HG02981 (cell line): ENCODE measurements around the gene TYRP1.
"Not testable (repeated sequence)": the region's sequence is repeated elsewhere in the genome, so short reads cannot be mapped to it uniquely, and the experiment has no call there.

ENCODE experiments used
- ATAC-seq: cut with Tn5 transposase; IDR thresholded peaks from one replicate; pipeline ENCODE4 v1.9.1; 2021; ENCODE audit warnings: mild to moderate bottlenecking, moderate library complexity; ENCODE audit not compliant: unreplicated experiment

TYRP1 gene

GRCh38 chr9:12693141-12693540 is at the start of gene TYRP1:
Gene TYRP1, plus strand, starts transcription at chr9:12693385. Its CDS starts 612 bp downstream, at chr9:12693997.
- no peak for ATAC-seq

DNA sequence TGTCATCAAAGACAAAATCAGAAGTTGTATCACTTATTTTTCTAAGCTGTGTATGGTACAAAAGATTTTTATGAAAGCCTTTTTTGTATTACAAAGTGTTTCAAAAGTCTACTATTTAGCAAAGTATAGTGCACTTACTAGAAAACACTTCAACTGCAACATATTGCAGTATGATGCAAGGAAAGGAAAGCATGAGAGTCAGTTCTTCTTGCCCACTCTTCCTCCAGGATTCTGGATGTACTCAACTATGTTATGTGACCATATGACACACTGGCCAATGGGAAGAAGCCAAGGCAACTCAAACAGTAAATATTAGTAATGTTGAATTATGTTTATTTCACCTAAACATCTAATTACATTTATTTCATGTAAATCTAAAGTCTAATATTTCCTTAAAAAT is 49.5 kb upstream of the TYRP1 start:
- ATAC-seq: no peak

DNA sequence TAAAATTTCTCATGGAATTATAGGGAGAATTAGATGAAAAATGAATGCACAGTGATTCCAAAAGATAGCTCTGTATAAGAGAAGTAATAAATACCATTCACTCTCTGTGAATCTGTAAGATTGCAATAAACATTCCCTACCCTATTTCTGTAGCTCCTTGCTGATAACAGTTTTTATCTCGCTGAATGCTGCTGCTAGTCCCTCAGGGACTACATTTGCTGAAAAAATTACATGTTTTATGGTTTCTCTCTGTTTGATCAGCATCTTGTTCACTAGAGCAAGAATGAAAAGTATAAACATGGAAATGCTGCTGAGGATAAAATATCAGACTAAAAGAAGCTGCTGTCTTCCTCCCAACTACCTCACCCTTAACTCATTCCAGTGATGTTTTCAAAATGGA is 44.3 kb upstream of the TYRP1 start:
- ATAC-seq: no peak

- ATAC-seq: no peak
Observed at GRCh38 chr9:12651125-12651524, 42.1 kb upstream of the TYRP1 start.

DNA sequence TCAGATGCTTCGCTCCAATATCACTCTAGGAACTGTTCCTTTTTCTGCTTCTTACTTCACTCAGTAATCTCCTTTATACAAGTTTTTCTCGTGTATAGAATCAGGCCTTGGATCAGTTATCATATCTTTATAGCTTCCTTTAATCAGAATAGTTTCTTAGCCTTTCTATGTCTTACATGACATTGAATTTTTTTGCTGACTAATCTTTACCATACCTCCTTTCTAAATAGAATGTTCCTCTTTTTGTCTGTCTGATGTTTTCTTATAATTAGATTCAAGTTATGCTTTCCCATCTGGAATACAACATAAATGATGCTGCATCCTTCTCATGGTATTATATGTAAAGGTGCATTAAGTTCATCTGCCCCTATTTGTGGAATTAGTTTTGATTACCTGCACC is 40.2 kb upstream of the TYRP1 start:
- no peak for ATAC-seq

- ATAC-seq: no peak
Observed at GRCh38 chr9:12656803-12657202, 36.4 kb upstream of the TYRP1 start.

GRCh38 chr9:12657233-12657632 is 36.0 kb upstream of the TYRP1 start:
- no peak for ATAC-seq

DNA sequence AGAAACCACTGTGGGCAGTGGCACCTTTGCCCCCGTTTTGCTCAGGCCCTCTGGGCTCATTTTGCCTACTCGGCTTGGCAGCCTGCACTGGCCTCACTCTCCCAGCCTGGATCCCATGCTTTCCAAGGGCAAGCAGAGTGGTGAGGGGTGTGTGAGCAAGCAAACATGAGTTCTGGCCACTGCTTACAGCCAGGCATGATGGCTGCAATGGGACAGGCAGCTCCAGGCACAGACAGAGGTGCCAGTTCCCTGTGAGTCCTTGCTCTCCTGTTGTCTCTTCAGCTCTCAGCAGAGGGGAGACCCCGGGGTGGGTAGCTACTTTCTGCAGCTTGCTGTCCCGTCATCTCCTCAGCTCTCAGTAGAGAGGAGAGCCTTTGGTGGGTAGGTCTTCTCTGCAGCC is 35.2 kb upstream of the TYRP1 start:
- no peak for ATAC-seq

DNA sequence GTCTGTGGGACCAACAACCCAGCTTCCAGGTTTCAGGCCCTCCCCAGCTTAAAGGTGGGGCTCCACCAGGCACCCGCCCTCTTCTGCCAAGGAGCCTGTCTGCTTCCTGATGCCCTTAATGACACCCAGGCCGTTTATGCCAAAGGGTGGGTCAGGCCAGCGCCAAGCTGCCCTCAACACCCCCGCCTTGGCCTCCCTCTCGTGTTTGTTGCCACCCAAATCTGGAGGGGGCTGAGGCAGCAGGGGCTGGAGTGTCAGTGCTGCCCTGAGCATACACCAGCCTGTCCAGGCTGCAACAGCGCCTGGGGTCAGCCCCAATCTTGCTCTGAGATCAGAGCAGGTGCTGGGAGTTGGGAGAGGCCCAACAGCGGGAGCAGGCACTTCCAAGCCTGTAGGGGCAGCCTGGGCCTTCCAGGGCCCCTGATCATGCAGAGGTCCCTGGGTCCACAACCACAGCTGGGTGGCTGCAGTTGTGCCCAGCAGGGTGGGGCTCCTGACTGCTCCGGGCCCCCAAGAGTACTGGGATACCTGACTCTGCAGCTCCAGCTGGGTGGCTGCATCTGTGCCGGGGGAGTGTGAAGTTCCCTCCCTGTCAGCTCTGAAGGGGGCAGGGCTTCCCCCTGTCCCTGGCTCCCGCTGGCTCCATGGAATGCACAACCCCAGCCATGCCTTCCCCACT is 34.5 kb upstream of the TYRP1 start:
- ATAC-seq: no peak

- no peak for ATAC-seq
Observed at GRCh38 chr9:12659220-12659619, 34.0 kb upstream of the TYRP1 start.

GRCh38 chr9:12666813-12667212 is 26.4 kb upstream of the TYRP1 start:
- ATAC-seq: no peak

DNA sequence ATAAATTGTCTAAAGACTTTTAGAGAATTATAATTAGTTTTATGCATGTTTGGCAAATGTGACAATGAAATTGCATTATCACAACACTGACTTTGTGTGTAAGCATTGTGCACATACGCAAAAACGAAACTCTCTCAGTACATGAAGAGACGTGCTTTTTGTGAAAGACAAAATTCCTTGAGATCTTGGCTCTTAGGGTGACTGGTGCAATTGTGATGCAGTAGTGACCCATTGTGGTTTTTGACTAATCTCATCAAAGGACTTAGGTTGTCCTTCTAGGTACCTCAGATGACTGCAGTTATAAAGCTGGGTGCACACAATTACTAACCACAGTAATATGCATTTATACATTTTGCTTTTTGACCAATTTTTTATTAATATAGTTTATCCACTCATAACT is 25.3 kb upstream of the TYRP1 start:
- no peak for ATAC-seq

- no peak for ATAC-seq
Observed at GRCh38 chr9:12670006-12670405, 23.2 kb upstream of the TYRP1 start.

DNA sequence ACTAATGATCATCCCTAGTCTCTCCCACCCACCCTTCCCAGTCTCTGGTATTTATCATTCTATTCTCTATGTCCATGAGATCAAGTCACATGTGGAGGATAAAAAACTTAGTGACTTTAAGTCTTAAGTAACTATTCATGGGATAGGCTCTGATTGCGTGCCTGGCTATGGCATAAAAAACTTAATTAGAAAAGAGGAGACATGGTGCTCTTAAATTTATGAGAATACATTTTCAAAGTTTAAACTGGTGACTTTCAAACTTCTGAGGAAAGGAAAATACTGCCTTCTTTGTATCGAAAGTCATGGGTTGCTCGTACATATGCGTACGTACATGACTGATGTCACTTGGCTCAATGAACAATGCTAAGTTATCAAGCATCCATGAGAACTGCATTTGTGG is 18.2 kb upstream of the TYRP1 start:
- ATAC-seq: no peak

GRCh38 chr9:12677462-12678126 is 15.6 kb upstream of the TYRP1 start:
- not testable (repeated sequence) for ATAC-seq

DNA sequence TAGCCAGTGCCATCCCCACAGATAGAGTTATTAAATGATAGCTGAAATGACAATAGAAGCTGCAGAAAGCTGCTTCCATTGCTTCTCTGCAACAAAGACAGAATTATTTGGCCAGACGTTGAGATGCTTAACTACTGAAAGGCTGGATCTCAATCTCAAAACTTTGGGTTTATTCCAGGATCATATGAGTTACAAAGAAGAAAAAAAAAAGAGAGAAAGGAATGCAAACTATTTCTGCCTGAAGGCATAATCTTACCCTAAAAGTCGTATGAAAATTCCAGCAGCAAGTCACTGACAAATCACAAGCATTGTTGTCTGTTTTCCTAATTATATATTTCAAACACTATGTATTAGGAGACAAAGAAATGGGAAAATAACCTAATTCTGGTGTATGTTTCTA is 12.8 kb upstream of the TYRP1 start:
- ATAC-seq: no peak

GRCh38 chr9:12680757-12681156 is 12.4 kb upstream of the TYRP1 start:
- ATAC-seq: no peak

DNA sequence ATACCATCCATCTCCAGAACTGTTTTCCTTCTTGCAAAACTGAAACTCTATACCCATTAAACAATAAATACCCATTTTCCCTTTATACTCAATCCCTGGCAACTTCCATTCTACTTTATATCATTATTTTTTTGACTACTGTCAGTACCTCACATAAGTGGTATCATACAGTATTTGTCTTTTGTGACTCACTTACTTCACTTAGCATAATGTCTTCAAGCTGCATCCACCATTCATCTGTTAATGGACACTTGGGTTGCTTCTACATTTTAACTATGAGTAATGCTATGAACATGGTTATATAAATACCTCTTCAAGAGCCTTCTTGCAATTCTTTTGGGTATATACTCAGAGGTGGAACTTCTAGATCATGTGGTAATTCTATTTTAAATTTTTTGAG is 11.6 kb upstream of the TYRP1 start:
- no peak for ATAC-seq

DNA sequence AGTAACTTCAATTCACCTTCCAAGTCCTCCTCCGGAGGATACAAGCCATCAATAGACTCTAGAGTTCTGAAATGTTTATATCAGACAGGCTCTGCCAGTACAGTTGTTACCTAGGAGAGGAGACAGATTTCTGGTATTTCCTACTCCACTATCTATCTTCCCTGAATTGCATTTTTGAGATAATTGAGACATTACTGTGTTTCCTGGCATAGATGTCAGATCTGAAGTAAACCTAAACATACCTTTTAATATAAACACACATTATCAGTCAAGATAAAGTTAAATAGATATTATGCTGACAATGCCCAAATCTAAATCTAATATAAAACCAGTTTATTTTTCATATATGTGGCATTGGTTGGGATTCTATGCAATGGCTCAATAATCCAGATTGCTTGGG is 8.2 kb upstream of the TYRP1 start:
- no peak for ATAC-seq

DNA sequence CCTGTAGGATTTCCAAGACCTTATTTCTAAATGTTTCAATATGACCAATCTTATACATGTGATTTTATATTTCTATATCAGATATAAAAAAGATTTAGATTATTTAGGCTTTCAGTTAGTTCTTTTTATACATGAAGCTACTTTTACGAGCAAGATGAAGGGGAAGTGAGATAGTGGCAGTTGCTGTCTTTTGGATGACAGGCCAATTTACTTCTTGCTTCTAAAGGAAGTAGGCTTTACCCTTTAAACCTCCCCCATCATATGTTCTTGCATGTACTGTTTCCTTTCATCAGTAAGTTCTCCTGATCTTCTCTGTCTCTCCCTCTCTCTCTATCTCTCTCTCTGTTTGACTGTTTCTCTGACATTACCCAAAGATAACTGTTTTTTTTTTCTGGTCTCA is 4.0 kb upstream of the TYRP1 start:
- ATAC-seq: no peak

DNA sequence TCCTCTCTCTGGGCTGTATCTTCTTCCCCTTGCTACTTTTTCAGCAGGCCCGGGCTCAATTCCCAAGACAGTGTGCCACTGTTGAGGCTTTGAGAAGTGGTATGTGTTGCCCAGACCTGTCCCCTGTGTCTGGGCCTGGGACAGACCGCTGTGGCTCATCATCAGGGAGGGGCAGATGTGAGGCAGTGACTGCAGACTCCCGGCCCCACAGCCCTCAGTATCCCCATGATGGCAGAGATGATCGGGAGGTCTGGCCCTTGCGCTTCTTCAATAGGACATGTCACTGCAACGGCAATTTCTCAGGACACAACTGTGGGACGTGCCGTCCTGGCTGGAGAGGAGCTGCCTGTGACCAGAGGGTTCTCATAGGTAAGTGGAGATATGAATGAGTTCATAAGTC is 828 bp downstream of the TYRP1 start:
- ATAC-seq: no peak

DNA sequence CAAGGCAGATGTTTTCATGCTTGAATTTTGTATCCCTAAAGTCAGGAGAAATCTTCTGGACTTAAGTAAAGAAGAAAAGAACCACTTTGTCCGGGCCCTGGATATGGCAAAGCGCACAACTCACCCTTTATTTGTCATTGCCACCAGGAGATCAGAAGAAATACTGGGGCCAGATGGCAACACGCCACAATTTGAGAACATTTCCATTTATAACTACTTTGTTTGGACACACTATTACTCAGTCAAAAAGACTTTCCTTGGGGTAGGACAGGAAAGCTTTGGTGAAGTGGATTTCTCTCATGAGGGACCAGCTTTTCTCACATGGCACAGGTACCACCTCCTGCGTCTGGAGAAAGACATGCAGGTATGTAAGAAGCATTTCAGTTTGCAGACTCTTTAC is 2.3 kb downstream of the TYRP1 start:
- ATAC-seq: no peak
